Smooth muscle cell (in vitro differentiated cells): ENCODE measurements around the gene GCAT. TPM values are rescaled to one million over a fixed set of nuclear protein-coding genes. Genes with fewer than 3 reads are reported as not detected.
"Not testable (repeated sequence)": the region's sequence is repeated elsewhere in the genome, so short reads cannot be mapped to it uniquely, and the experiment has no call there.

Experiments used
- DNase-seq: peaks from one replicate; lab custom pipeline; 2025; ENCODE audit not compliant: unreplicated experiment; lab: John Stamatoyannopoulos, UW
- H2AFZ ChIP-seq: fragments of 200-600 bp; sonication (generic); 2 replicates; pipeline ENCODE4 v1.6.0; 2016; ENCODE audit warnings: antibody characterized with exemption, low read depth, mild to moderate bottlenecking
- H3F3A ChIP-seq: fragments of 200-600 bp; sonication (generic); 2 replicates; pipeline ENCODE4 v1.6.0; 2017; ENCODE audit warnings: antibody characterized with exemption, low read depth
- H3K27ac ChIP-seq: fragments of 200-600 bp; sonication (generic); 2 replicates; pipeline ENCODE4 v1.5.1; 2016; ENCODE audit warnings: low read depth, mild to moderate bottlenecking
- H3K27me3 ChIP-seq: fragments of 200-600 bp; sonication (generic); 2 replicates; pipeline ENCODE4 v1.6.1; 2016; ENCODE audit warnings: low read depth, mild to moderate bottlenecking
- H3K36me3 ChIP-seq: fragments of 200-600 bp; sonication (generic); 2 replicates; pipeline ENCODE4 v1.5.1; 2016; ENCODE audit warnings: low read depth
- H3K4me1 ChIP-seq: fragments of 200-600 bp; sonication (generic); 2 replicates; pipeline ENCODE4 v1.5.1; 2016; ENCODE audit warnings: low read depth
- H3K4me2 ChIP-seq: fragments of 200-600 bp; sonication (generic); 2 replicates; pipeline ENCODE4 v1.6.0; 2016; ENCODE audit warnings: mild to moderate bottlenecking
- H3K4me3 ChIP-seq: fragments of 200-600 bp; sonication (generic); 2 replicates; pipeline ENCODE4 v1.5.1; 2016; ENCODE audit warnings: mild to moderate bottlenecking
- H3K79me2 ChIP-seq: fragments of 200-600 bp; sonication (generic); 2 replicates; pipeline ENCODE4 v1.6.0; 2016; ENCODE audit warnings: low read depth, mild to moderate bottlenecking
- H3K9ac ChIP-seq: fragments of 200-600 bp; sonication (generic); 2 replicates; pipeline ENCODE4 v1.6.0; 2016; ENCODE audit warnings: low read depth
- H3K9me3 ChIP-seq: fragments of 200-600 bp; sonication (generic); replicated peaks from 2 replicates; pipeline ENCODE4 v1.5.1; 2016; ENCODE audit warnings: low read depth
- H4K20me1 ChIP-seq: fragments of 200-600 bp; sonication (generic); 2 replicates; pipeline ENCODE4 v1.6.0; 2016; ENCODE audit warnings: low read depth
- WGBS: methylation state at CpG from one replicate; pipeline ENCODE4 v1.1.7; 2016; ENCODE audit warnings: low lambda C conversion rate; 5-methylcytosine and 5-hydroxymethylcytosine counted together
- polyA plus RNA-seq: library from polyadenylated mRNA; unstranded; fragments of >200 nt; fragmentation: Nextera tagmentation; extraction: Ambion mirVana; gene quantifications from 2 replicates; pipeline ENCODE4 v1.2.1, GENCODE V29; 2016
- total RNA-seq: library from RNA; depleted of rRNA; stranded (reverse); fragments of >200 nt; gene quantifications from 2 replicates; pipeline ENCODE4 v1.2.3, GENCODE V29; 2014
- TF ChIP-seq, protein P1 (sequence below): fragments of 200-600 bp; sonication (generic); IDR thresholded peaks from 2 replicates; pipeline ENCODE4 v1.5.1; 2017; ENCODE audit warnings: borderline replicate concordance, mild to moderate bottlenecking, antibody characterized with exemption; ENCODE audit not compliant: insufficient read depth, poor library complexity, severe bottlenecking

GCAT gene
- total and polyA plus RNA-seq, 2 experiments from 2014 or later, result 13.5 to 30.6 TPM

DNA sequence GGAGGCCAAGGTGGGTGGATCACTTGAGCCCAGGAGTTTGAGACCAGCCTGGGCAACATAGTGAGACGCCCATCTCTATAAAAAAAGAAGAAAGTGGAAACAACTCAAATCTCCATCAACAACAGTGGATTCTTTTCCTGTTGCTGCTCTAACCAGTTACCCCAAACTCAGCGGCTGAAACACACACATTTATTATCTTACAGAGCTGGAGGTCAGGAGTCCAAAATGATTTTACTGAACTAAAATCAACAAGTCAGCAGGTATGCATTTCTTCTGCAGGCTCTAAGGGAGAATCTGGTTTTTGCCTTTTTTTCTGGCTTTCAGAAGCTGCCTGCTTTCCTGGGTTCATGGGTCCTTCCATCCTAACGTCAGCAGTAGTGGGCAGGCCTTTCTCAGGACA is 11.7 kb upstream of the GCAT start:
- no peaks in the 10 kb centered on the region for H3K27me3 ChIP-seq
- no peak for DNase-seq
- no peak overlapping the region for H3K4me3 ChIP-seq
- no peak overlapping the region for H3K9ac ChIP-seq
- H3K4me2 ChIP-seq, result no peak overlapping the region
- H3K9me3 ChIP-seq, result no peaks in the 10 kb centered on the region
- no peak overlapping the region for H3K27ac ChIP-seq
- H3K79me2 ChIP-seq, result no peaks in the 10 kb centered on the region
- H3K4me1 ChIP-seq, result no peaks in the 10 kb centered on the region
- WGBS, result 78% methylated on average over 3 of the region's 3 CpGs
- H2AFZ ChIP-seq, result no peak overlapping the region
- no peaks in the 10 kb centered on the region for H3F3A ChIP-seq
- H3K36me3 ChIP-seq, result no peaks in the 10 kb centered on the region
- TF ChIP-seq, protein P1, sequence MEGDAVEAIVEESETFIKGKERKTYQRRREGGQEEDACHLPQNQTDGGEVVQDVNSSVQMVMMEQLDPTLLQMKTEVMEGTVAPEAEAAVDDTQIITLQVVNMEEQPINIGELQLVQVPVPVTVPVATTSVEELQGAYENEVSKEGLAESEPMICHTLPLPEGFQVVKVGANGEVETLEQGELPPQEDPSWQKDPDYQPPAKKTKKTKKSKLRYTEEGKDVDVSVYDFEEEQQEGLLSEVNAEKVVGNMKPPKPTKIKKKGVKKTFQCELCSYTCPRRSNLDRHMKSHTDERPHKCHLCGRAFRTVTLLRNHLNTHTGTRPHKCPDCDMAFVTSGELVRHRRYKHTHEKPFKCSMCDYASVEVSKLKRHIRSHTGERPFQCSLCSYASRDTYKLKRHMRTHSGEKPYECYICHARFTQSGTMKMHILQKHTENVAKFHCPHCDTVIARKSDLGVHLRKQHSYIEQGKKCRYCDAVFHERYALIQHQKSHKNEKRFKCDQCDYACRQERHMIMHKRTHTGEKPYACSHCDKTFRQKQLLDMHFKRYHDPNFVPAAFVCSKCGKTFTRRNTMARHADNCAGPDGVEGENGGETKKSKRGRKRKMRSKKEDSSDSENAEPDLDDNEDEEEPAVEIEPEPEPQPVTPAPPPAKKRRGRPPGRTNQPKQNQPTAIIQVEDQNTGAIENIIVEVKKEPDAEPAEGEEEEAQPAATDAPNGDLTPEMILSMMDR, result no peak
- H4K20me1 ChIP-seq, result no peaks in the 10 kb centered on the region

DNA sequence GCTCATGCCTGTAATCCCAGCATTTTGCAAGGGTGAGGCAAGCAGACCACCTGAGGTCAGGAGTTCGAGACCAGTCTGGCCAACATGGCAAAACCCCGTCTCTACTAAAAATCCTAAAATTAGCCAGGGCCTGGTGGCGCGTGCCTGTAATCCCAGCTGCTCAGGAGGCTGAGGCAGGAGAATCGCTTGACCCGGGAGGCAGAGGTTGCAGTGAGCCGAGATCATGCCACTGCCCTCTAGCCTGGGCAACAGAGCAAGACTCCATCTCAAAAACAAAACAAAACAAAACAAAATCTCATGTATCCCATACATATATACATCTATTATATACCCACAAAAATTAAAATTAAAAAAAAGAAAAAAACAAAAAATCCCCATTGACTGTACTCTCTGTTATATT is 10.5 kb upstream of the GCAT start:
- not testable (repeated sequence) for H3K9me3 ChIP-seq, H4K20me1 ChIP-seq, H3K9ac ChIP-seq, H3K4me3 ChIP-seq, H3K4me2 ChIP-seq, H3F3A ChIP-seq, H3K4me1 ChIP-seq, H2AFZ ChIP-seq, DNase-seq, H3K36me3 ChIP-seq, H3K27me3 ChIP-seq, H3K27ac ChIP-seq, H3K79me2 ChIP-seq
- WGBS, result 94% methylated on average over 7 of the region's 7 CpGs

DNA sequence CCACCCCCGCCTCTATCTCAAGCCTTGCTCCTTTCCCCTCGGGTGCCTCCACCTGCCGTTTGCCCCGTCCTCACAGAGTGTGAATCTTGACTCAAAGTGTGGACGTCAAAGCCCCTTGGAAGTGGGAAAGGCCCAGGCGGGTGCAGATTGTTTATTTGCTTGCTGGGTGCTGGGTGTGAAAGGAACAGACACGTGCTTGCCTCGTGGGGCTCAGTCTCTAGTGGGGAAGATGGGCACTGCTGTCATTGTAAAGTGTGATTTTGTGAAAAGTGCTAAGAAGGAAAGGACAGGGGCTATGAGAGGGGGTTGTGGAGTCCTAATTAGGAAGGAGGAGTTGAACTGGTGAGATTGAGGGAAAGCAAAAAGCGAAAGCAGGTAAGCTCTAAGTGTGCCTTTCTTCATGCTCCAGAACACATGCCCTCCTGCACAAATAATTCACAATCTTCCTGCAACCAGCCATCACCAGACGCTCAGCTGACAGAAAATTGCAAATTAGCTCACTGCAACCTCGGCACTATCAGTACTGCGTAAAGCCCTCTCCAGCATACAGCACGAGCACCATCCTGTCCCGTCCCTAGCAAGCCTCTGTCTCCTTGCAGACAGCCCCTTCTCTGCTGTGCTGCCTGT is 9.7 kb upstream of the GCAT start:
- no peak for DNase-seq
- WGBS, result 74% methylated on average over 13 of the region's 14 CpGs
- no peaks in the 10 kb centered on the region for H3K36me3 ChIP-seq
- no peaks in the 10 kb centered on the region for H4K20me1 ChIP-seq
- H3K27me3 ChIP-seq, result no peaks in the 10 kb centered on the region
- TF ChIP-seq, protein P1, result no peak
- no peak overlapping the region for H3K4me2 ChIP-seq
- no peaks in the 10 kb centered on the region for H3F3A ChIP-seq
- peaks cover 2% of the 10 kb centered on the region for H3K4me1 ChIP-seq
- no peaks in the 10 kb centered on the region for H3K9me3 ChIP-seq
- H3K9ac ChIP-seq, result no peak overlapping the region
- no peak overlapping the region for H3K27ac ChIP-seq
- H2AFZ ChIP-seq, result no peak overlapping the region
- no peak overlapping the region for H3K4me3 ChIP-seq
- no peaks in the 10 kb centered on the region for H3K79me2 ChIP-seq

DNA sequence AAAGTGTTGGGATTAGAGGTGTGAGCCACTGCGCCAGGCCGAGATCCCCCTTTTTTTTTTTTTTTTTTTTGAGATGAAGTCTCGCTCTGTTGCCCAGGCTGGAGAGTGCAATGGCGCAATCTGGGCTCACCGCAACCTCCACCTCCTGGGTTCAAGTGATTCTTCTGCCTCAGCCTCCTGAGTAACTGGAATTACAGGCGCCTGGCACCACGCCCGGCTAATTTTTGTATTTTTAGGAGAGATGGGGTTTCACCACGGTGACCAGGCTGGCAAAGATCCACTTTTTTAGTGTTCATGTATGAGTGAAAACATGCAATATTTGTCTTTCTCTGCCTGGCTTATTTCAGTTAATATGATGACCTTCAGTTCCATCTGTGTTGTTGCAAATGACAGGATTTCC is 7.8 kb upstream of the GCAT start:
- not testable (repeated sequence) for H4K20me1 ChIP-seq, H3K27ac ChIP-seq, H3K4me3 ChIP-seq, H3K9me3 ChIP-seq, H3K36me3 ChIP-seq, DNase-seq, H3K9ac ChIP-seq, H3K4me2 ChIP-seq, H3K27me3 ChIP-seq, H2AFZ ChIP-seq, H3F3A ChIP-seq, H3K79me2 ChIP-seq
- peaks cover 18% of the 10 kb centered on the region for H3K4me1 ChIP-seq
- 83% methylated on average over 7 of the region's 9 CpGs for WGBS

DNA sequence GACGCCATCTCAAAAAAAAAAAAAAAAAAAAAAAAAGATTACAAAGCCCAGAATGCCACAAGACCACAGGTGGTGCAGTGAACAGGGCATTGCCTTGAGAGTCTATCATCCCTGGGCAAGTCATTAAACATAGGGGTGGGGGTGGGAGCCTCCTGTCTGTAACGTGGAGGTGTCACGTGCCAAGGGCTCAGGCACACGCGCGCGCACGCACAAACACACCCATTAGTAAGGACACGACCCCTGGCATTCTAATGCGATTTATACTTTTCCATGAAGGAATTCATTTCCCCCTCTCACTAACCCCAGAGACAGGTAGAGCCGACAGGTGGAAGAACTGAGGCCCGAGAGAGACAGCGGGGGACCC is 5.8 kb upstream of the GCAT start:
- no peak for DNase-seq
- WGBS, result 5% methylated on average over 12 of the region's 13 CpGs
- Histone ChIP-seq H3K4me2 (peak overlapping the region; percentile 100), H3F3A (peaks cover 9% of the 10 kb centered on the region), H3K4me3 (peak overlapping the region; percentile 83), H3K9me3 (no peaks in the 10 kb centered on the region), H3K27me3 (no peaks in the 10 kb centered on the region), H2AFZ (peak overlapping the region; percentile 85), H3K27ac (no peak overlapping the region), H3K36me3 (no peaks in the 10 kb centered on the region), H3K9ac (no peak overlapping the region), H3K79me2 (peaks cover 13% of the 10 kb centered on the region), H4K20me1 (peaks cover 17% of the 10 kb centered on the region), H3K4me1 (peaks cover 28% of the 10 kb centered on the region)
- TF ChIP-seq, protein P1, result no peak
